Activated CD4-positive, CD25-positive, alpha-beta regulatory T cell treated with anti-CD3 and anti-CD28 coated beads, Interleukin-2, amount 50 U/mL, for 72 hours (primary cell): ENCODE results near the gene STK33.

Source experiments
- DNase-seq: peaks from one replicate; pipeline ENCODE4 v3.0.0; 2021

STK33 gene

GRCh38 chr11:8593935-8594909 is at the start of gene STK33:
Gene STK33 (minus strand): TSS chr11:8594228. CDS start chr11:8474905, 119,323 bp downstream.
- DNase-seq: peak; percentile 34

- no peak for DNase-seq
Measured at GRCh38 chr11:8642196-8642841, 48.3 kb upstream of the STK33 start.

DNA sequence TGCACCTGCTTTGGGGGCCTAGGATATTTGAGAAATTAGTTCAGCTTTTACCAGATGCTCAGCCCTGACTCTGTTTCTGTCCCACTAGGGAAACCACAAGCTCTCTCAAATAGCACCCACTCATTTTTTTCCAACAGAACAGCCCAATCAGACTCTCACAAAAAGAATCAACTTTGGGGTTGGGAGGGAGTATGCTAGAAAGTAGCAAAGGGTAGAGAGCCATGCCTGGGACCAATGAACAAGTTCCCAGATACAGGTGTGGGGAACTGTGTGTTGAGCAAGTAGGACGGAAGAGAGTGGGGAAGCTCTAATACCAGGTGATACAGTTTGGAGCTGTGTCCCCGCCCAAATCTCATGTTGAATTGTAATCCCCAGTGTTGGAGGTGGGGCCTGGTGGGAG is 47.3 kb upstream of the STK33 start:
- DNase-seq: no peak

- no peak for DNase-seq
Measured at GRCh38 chr11:8640267-8640906, 46.4 kb upstream of the STK33 start.

DNA sequence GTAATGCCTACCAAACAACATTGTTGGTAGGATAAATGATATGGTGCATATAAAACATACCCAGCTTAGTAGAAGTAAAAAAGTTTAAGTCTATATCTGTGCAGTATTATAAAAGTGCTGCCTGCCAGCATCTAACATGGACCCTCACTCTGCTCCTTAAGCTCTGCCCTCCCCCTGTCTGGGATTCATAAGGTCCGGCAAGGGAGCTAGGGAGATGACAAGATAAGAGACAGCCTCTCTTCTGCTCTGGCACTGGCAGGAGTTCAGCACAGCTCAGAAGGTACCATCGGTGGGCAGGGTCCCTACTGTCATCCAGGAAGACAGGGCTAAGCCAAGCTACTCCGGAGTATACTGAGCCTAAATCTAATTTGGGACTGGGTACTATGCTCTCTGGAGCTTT is 45.6 kb upstream of the STK33 start:
- DNase-seq: no peak

DNA sequence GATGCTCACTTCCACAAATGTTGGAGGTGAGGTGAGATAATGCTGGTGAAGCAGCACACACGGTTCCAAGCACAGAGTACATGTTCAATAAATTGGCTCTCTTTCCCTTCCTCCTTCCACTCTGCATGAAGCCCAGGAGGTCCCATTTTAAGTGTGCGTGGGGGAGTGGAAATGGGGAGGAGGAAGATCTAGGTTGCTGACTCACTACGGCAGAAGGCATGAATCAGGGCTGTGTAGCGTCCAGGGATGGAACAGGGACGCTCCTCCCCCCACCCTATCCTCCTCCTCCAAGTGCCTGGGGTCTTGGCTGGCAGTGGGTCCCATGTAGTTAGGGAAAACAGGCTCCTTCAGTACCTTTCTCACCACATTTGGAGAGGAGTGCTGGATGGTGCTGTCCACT is 44.3 kb upstream of the STK33 start:
- DNase-seq: no peak

DNA sequence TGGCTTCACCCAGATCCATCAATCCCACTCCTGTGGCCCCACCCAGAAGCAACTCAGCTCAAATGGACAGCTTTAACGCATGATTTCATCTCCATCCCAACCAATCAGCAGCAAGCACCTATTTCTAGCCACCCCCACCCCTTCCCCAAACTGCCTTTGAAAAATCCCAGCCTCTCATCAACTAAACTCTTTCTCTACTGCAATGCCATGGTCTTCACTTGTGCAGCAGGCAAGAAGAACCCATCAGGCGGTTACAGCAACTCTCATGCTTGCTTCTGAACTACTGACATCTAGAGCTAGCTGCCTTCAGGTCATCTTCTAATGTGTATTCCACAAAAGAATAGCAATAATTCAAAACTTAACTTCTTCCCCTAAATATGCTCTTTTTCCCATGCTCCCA is 42.1 kb upstream of the STK33 start:
- DNase-seq: no peak

DNA sequence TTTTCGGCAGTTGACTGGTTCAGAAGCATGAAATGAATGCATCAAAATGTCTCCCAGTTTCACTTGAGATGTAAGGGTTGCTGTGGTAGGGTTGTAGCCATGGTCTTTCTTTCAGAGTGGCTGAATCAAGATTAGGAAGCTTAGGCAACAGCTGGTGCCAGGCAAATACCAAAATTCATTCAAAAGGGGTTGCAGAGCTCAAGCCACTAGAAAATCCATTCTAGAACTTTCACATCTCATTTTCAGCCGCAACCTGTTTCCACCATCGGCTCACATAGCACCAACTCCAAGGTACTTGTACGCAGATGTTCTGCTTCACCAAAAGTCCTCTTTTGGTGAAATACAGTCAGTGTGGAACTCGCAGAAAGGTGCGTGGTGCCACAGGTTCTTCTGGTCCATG is 40.5 kb upstream of the STK33 start:
- DNase-seq: no peak

DNA sequence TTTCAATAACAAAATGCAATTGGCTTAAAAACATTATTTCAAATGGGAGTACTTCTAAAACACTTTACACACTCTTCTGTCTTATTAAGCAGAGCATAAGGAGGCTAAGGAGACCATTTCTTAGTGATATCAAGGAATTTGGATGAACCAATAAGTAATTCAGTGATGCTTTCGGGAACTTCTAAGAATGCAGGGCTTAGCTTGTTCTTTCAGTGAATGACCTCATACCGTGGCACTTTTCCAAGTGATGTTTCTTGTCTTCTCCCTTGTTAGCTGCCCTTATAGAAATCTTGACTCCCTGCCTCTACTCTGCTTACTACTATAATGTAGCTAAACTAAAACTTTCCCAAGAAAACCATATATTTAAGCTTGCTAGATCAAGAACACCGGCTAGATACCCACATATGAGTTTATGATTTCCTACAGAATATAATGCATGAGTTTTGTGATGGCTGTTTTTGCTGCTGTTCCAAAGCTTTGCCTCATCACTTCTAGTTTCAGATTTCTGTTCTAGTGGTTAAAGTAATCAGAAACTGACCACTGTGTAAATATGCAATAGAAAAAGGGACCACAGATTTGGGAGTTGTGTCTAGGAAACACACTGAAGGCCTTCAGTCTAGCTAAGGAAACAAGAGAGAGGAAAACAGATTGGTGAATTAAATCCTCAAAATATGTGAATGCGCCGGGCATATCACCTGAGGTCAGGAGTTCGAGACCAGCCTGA is 37.5 kb upstream of the STK33 start:
- DNase-seq: no peak

- no peak for DNase-seq
Measured at GRCh38 chr11:8624698-8625097, 30.7 kb upstream of the STK33 start.

- no peak for DNase-seq
Measured at GRCh38 chr11:8621147-8621546, 27.1 kb upstream of the STK33 start.

DNA sequence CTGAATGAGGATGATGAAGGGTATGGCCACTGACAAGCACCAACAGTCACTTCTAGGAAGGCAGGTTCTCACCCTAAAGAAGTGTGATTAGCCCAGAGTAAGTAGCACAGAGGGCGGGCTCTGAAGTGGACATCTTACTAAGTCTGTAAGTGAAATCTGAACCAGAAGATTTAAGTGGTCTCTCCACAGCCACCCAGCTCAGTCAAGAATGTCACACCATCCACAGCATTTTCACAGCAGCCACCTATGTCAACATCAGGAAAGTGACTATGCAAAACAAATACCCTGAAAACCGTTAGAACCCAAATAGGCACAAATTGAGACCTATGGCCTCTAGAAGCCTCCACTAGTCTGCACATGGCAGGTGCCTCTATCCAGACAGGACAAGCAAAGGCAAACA is 23.0 kb upstream of the STK33 start:
- no peak for DNase-seq

GRCh38 chr11:8615291-8616032 is 21.4 kb upstream of the STK33 start:
- DNase-seq: no peak

DNA sequence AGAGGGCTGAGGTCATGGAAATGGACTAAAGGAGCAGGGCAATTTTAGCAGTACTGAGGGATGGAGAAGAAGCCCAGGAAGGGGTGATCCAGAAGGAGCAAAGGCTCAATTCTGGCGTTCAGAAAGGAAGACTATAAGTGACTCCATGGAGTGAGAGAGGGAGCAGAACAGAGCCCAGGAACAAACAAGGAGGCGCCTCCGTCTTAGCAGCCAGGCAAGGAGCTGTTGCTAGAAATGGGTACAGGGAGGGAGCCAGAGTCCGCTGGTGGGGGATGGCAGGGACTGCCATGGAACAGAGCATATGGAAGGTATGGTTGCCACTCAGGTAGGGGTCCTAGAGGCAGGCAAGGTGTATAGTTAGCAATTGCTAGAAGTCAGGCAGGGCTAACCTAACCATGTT is 20.5 kb upstream of the STK33 start:
- DNase-seq: no peak

GRCh38 chr11:8613036-8613435 is 19.0 kb upstream of the STK33 start:
- DNase-seq: no peak

- no peak for DNase-seq
Measured at GRCh38 chr11:8612522-8612921, 18.5 kb upstream of the STK33 start.

GRCh38 chr11:8610532-8611116 is 16.6 kb upstream of the STK33 start:
- DNase-seq: no peak

DNA sequence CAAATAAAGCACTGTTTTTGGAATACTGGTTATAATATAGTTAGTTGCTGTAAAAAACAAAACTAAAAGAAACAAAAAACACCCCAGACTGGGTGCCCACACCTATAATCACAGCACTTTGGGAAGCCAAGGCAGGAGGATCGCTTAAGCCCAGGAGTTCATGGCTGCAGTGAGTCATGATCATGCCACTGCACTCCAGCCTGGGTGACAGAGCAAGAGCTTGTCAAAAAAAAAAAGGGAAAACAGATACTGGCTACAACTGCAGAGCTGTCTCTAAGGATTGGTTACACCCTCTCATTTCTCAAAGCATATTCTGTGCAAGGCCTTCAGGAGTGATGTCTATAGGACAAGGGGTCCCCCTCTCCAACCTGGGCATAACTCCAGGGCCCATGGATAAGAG is 14.6 kb upstream of the STK33 start:
- no peak for DNase-seq

DNA sequence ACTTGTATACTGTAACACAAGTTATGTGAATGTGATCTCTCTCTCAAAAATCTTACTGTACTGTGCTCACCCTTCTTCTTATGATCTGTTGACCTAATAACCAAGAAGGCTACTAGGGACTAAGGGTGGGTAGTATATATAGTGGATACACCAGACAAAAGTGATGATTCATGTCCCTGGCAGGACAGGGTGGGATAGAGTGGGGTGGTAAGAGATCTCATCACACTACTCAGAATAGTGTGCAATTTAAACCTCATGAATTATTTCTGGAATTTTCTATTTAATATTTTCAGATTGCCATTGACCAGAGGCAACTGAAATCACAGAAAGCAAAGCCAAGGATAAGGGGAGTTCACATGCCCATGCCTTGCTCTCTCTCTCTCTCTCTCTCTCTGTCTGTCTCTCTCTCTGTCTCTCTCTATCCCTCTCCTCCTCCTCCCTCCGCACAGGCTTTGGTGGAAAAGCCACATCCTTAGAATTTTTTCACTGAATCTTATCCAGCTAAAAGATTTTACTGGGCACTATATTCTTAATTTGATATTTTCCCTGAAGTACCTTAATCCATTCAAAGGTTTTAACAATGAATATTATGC is 12.0 kb upstream of the STK33 start:
- DNase-seq: no peak

DNA sequence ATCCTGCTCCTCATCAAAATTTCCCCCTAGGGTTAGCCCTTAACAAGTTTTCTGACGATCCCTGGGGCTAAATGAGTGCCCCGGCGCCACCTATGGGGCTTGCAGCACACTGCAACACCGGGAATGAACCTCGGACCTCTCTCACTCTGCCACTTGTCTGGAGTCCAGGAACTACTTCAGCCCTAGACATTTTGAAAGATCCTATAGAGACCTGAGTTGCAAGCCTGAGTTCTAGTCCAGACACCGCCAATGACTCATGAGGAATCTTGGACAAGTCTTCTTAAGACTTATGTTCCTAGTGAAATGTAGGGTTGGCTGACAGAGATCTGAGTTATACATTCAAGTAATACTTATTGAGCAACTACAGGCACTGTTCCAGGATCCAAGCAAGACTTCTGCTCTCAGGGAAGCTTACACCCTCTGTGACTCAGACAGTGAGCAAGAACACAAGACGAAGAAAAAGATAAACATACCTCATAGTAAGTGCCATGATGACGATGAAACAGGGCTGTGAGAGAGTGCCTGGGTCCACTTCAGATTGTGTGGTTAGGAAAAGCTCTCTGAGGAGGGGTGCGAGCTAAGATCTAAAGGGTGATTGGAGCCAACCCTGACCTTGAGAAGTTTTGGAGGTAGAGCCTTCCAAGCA is 10.2 kb upstream of the STK33 start:
- DNase-seq: peak; percentile 37

DNA sequence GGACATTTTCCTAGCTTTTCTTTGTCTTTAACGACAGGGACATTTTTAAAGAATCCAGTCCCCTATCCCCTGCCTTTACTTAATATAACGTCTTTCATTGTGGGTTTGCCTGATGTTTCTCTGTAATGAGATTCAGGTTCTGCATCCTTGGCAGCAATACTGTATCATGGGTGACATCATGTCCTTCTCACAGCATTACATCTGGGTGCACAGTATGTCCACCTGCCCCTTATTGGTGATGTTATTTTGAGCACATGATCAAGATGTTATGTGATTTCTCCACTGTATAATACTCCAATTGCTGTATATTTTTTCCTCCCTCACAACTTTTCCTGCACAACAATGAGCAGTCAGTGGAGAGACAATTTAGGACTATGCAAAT is 9.7 kb upstream of the STK33 start:
- DNase-seq: no peak
